Amygdala (tissue), 56 donors: ENCODE data around the gene CRYBB1.

ENCODE experiments used
- DNase-seq, 56 donors: peaks; one replicate each; lab custom pipeline; 2025; lab: John Stamatoyannopoulos, UW

The CRYBB1 gene

DNA sequence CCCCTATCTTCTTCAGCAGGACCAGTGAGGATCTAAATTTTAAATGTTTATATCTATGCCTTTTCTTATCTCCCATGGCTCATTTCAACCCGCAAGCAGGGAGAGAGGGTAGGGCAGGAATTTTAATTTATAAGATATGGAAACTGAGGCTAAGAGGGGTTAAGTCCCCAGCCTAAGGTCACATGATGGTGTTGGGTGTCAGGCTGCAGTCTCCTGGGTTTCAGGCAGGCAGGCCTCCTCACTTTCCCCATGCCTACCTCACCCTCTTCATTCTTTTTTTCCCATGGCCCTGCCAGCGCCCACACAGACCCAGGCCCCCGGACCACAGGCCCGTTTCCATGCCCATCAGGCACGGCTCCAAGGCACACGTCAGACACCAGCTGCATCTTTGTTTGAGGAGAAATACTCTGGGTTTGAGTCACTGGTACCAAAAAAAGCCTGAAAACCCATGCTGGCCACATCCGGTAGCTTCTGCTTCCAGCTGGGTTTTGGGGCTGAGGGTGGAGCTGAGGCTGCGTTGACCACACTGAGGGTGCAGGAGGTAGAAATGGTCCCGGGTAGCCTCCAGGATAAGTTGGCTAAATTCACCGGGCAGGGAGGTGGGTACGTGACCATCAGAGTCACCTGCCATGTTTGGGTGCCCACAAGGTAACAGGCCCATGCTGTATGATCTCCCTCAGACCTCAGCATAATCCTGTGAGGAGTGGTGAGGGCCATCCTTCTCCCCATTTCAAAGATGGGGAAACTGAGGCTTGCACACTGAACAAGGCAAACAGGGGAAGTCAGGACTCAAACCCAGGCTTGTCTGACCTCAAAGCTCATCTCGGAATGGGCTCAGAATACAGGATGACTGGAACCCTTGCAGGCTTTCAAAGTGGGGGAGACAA, 7.5 kb downstream of the CRYBB1 start:
- peak in 32 of 56 donors; percentile 6 to 64 (median 26) for DNase-seq

DNA sequence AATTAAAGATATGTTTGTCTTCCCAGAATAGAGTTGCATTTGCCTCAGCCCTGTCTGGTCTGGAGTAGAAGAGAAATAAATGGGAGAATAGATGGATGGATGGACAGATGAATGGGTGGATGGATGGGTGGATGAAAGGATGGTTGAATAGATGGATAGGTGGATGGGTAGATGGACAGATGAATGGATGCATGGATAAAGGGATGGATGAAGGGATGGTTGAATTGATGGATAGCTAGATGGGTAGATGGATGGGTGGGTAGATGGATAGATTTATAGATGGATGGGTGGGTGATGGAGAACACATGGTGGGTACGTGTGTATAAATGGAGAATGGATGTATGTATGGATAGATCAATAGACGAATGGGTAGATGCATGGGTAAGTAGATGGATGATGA, 8.5 kb downstream of the CRYBB1 start:
- no peak for DNase-seq

DNA sequence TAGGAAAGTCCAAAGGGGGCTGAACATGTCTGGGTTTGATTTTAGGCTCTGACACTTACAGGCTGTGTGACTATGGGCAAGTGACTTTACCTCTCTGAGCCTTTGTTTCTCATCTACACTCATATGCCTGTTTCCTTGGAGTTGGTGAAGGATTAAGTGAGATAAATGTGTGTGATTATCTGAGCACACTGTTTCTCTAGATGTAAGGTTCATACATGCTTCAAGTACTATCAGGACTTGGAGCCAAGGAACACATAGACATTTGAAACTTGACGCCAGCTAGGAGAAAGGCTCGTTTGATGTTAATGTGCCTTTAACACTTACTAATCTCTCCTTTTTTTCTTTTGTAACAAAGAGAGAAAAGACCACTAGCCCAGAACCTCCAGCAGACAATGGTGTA, 9.7 kb downstream of the CRYBB1 start:
- DNase-seq = no peak

DNA sequence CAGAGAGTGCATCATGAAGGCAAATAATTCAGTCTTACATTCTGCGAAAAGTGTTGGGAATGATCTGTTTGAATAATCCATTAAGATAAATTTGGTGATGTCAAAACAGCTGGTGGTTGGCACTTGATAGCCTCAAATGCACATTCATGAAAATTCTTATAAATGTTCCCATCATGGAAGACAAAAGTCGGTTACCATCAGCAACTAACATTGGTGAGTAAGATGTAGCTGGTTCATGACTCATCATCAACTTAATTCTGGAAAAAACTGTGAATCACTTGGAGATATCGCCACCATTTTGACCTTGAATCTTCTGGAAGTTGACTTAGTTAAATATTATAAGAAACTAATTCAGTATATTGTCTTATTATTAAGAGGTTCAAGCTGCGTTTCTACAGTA, 11.2 kb downstream of the CRYBB1 start:
- no peak for DNase-seq

DNA sequence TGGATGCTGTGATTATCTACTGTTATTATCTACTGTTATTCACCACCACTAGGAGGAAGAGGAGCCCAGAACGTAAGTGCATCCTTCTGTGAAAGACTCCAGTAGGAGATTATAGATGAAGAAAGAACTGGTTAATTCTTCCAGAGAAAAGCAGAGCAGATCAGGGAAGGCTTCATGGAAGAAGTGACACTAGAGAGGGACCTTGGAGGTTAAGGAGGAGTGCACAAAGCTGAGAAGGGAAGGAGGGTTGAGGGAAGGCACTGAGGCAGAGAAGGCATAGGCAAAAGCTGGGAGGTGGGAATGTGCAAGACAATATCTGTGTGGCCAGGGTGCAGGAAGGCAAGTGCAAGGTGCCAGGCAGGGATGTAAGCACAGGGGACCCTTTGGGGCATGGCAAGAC, 13.5 kb downstream of the CRYBB1 start:
- no peak for DNase-seq

DNA sequence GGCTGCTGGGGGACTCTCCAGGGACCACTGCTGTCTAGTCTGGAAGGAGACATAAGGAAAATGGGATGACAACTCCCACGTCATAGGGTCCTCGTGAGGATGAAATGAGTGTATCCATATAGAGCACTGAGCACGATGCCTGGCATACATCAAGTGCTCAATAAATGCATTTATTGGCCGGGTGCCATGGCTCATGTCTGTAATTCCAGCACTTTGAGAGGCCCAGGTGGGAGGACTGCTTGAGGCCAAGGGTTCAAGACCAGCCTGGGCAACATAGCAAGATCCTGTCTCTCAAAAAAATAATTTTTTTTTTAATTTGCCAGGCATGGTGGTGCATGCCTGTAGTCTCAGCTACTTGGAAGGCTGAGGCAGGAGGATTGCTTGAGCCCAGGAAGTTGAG, 15.7 kb downstream of the CRYBB1 start:
- no peak for DNase-seq

DNA sequence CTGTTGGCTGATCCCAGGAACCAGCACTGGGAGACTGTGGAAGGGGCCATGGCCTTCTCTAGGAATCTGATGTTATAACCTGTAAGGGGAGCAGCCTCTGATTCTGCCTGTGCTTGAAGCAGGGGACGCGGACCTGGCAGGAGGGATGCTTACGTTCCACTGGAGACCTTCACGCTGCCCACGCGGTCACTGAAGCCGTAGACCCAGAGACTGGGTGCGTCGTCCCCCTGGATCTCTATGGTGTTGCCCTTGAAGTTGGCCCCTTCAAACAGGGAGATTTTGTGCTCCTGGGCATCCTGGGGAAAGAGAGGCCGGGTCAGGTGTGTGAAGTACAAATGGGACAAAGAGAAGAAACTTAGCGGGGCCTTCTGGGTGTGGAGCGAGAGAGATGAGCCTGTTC, 16.1 kb downstream of the CRYBB1 start:
- DNase-seq = no peak

DNA sequence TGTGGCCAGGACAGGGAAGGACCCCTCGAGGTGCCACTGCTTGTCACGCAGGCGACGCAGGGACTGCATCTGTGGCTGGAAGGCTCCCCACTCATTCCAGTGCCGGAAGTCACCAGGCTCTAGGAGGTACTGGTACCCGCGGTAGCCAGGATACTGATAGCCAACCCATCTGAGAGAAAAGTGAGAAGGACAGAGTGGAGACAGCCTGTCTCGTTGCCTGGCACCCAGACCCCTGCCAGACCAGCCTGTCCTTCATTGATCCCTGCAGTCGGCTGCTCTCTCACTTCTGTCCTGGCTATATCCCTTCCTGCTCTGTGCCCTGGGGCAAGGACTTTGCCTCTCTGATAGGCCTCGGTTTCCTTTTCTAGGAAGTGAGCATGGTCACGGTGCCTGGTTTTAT, 18.3 kb downstream of the CRYBB1 start:
- DNase-seq = no peak

DNA sequence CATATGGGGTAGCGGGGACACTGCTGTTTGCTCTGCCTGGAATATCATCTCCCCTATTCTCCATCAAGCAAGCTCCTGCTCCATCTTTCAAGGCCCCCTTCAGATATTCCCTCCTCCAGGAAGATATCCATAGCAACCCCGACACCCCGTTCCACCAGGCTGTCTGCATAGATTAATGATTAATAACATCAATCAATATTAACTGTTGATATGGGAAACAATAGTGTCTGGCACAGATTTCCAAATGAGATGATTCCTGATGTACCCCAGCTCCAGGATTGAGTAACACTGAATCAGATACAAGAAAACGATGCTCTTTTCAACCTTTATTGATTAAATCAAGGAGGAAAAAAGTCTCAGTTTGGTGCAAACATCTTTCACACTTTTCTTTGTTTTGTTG, 20.3 kb downstream of the CRYBB1 start:
- DNase-seq = no peak

DNA sequence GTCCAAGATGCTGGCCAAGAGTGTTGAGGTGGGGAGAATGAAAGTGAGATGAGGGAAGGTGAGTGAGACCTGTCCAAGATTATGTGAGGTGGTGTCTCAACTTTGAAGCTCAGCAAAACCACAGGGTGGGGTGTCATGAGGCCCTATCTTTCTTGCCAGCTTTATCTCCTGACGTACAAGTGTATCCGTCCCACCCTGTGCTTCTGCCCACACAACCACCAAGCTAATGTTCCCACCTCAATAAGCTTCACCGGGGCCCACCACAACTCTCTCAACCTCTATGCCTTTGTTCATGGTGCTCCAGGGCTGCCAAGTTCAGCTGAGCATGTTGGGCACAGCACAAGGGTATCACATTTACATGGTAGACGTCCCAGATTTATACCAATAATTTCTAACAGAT, 20.8 kb downstream of the CRYBB1 start:
- DNase-seq = no peak

DNA sequence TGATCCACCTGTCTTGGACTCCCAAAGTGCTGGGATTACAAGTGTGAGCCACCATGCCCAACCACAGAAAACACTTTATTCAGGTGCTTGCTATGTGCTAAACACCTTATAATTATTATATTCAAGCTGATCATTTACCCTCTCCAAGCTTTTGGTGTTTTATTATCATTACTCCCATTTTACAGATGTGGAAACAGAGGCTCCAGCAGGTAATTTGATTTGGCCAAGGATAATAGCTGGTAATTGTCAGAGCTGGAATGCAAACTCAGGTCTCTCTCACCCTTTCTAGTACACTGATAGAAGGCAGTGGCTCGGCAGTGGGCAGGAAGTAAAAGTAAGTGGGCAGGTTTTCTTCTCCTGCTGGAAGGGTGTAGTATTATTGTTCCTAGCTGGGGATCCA, 24.1 kb downstream of the CRYBB1 start:
- no peak for DNase-seq

DNA sequence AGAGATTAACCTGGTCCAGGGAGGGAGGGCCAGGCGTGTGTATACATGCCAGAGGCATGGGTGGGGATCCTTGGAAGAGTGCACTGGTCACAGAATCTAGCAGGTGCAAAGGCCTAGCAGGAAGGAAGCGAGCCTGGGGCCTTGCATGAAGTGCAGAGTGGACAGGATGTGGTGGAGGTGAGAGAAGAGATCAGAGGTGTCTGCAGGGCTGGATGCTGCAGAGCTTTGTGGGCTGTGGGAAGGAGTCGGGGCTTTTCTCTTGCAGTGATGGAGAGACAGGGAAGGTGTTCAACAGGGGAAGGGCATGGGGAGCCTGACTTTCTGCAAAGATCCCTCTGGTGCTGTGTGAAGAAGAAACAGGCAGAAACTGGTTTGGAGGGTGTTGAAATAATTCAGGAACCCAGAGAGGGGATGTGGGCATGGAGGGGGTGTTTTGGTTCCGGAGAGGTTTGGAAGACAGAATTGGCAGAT, 25.4 kb downstream of the CRYBB1 start:
- DNase-seq = peak in 1 of 56 donors; percentile 13

DNA sequence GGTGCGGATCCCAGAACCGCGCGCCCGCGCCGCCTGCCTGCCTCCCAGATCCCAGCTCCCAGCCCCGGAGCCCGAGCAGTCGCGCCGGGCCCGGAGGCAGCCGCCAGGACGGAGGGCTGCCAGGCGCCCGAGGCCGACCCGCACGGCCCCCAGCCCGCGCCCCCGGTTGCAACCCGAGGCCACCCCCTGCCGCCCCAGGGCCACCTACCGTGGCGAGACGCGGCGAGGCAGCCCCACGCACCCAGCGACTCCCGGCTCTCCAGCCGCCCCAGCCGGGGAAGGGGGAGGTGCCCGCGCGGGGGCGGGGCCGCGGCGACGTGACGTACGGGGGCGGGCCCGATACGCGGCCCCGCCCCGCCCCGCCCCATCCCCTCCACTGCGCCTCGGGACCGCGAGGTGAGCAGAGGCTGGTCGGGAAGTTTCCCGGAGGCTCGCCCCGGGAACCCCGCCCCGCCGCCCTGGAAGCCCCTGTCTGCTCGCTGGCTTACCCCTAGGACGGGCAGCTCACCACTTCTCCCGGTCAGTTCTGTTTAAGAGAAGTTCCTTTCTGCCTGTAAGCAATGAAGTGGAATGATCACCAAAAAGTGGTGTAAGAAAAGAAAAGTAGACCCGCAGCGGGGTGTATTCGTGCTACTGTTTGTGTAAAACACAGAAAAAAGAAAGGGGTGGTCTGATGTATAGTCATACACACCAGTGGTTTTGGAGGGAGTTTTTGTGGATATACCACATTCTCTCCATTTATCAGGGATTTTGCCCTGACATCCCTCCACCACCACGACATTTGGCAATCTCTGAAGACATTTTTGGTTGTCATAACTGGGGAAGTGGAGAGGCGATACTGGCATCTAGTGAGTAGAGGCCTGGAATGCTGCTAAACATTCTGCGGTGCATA, 27.7 kb downstream of the CRYBB1 start, which contains the start of gene TPST2:
Gene TPST2 (minus strand): TSS at position 288 of the 892 bp plus-strand sequence. CDS start 48,502 bp downstream, outside the sequence.
- DNase-seq = peak in 48 of 56 donors; percentile 9 to 79 (median 52)

DNA sequence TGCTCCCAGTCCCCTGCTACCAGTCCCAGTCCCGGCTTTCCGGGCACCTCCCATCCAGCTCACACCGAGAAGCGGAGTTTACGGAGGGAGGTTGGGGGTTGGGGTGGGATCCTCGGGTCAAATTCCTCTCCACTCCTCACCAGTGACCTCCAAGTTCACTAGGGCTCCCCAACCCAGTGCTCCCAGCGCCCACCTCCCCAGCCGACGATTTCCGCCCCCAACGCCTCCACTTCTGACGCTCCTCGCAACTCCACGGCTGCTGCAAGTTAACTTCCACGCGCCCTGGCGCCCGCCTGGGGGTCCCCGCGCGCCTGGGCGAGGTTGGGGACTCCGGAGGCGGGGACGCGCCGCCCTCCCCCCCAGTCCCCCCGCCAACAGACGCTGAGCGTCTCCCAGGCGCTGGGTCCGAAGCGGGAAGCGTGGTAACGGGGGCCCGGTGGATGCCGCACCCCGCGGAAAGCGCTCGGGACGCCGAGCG, 28.4 kb downstream of the CRYBB1 start:
- DNase-seq = no peak

DNA sequence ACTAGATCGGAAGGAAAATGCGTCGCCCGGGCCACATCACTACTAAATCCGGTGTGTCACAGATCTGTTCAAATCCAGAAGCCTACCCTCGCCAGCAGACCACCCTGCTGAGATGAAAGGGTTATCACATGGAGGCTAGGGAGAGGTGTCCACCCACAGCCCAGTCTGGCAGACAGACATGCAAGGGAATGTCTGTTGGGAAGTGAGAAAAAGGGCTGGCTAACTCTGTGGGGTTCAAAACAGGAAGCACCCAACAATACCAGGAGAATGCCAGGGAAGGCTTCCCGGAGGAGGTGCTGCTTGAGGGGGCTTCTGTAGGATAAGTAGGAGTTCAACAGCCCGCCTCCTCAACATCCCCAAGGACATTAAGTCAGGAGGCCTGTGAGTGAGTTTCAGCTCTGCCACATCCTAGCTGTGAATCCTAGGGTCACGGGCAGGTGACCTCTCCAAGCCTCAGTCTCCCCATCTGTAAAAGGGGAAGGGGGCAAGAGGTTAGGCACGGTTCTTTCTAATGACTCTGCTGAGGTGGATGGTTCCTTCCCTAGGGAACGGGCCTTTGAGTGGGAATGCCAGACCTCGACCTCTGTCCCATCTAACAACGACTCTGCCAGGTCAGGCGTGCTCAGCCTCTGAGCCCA, 29.0 kb downstream of the CRYBB1 start:
- no peak for DNase-seq

DNA sequence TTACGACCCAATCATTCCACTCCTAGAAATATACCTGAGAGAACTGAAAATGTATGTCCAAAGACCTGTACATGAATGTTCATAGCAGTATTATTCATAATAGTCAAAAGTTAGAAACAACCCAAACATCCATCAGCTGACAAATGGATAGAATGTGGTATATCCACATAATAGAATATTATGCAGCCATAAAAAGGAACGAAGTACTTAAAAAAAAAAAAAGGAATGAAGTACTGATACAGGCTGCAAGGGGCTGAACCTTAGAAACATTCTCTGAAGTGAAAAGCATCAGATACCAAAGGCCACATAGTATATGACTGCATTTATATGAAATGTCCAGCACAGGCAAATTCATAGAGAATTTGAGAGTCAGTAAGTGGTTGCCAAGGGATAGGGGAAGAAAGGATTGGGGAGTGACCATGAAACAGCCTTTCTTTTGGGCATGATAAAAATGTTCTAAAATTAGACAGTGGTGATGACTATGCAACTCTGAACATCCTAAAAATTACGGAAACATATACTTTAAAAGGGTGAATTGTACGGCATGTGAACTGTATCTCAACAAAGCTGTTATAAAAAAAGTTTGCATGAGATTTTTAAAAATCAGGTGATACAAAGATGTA, 29.7 kb downstream of the CRYBB1 start:
- DNase-seq = no peak

DNA sequence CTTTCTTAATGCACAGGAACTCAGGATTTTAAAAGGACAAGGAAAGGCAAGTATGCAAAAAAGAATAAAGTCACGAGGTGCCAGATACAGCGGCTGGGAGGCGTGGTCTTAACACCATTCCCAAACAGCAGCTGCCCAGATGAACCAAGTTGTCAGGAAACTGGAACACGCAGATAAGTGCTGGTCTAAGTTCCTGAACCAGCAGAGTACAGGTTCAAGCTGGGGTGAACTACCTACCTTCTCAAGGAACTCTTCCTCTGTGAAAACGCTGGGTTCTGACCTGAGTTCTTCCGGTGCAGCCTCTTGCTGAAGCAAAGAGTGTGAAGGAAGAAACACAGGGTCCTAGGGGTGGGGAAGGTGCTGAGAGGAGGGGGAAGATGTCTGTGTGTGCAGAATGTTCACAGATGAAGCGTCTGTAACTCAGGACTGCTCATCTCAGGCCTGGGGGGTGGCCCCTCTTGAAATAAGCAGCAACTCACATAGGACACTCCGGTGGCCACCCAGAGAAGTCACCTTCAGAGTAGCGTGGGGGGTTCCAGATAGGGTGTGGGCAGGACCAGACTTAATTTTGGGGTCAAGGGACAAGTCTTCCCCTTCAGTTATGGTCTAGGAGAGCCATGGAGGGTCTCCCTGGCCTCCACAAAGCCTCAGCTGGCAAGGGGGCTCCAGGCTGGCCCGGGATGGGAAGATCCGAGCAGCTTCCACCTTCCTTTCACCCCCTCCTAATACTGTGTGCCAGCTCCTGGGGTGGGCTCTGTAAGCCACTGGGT, 31.1 kb downstream of the CRYBB1 start:
- no peak for DNase-seq

DNA sequence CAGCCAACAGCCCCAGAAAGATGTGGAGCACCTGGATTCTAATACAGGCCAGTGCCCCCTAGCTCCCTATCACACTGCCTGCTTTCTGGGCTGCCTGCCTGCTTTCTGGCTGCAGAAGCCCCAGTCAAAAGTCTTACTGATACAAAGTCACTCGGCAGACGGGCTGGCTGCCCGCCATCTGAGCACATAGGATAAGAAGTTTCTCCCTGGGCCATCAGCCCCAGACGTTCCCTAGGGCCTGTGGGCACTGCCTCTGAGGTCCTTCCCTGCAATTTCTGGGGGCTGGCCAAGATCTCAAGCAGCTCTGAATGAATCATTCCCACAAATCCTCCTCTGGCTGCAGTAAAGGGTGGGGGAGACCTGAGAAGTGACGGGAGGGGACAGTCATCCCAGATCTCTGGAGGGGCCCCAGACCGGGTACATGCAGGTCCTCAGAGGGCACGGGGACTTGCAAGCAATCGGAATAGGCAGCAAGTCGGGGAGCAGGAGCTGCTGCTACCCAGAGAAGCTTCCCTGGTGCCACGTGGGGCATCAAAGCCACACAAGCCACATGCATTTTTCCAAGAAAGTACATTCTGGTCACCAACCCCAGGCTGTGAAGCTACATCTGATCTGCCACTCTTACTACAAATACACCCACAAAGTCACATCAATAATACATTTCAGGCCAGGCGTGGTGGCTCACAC, 32.6 kb downstream of the CRYBB1 start:
- peak in 4 of 56 donors; percentile 7 to 65 (median 19) for DNase-seq

DNA sequence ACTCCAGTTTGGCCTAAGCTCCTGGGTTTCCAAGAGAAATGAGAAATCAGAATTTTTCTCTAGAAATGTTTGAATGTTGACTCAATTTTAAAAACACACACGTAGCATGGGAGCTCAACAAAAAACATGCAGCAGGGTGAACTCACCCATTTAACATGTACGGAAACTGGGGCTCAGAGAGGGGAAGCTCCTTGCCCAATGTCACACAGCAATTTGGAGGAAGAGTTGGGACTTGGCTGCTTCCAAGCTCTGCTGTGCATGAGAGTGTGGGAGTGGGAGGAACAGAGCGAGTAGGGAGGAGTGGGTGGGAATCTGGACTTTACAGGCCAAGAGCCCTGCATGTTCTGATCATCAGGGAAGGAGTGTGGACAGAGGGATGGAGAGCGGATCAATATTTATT, 33.8 kb downstream of the CRYBB1 start:
- DNase-seq = no peak
